ENCODE results near the gene GP1BA.
A peak's percentile ranks its signal among the peaks of the same experiment; 100 is the strongest.

GP1BA gene

DNA sequence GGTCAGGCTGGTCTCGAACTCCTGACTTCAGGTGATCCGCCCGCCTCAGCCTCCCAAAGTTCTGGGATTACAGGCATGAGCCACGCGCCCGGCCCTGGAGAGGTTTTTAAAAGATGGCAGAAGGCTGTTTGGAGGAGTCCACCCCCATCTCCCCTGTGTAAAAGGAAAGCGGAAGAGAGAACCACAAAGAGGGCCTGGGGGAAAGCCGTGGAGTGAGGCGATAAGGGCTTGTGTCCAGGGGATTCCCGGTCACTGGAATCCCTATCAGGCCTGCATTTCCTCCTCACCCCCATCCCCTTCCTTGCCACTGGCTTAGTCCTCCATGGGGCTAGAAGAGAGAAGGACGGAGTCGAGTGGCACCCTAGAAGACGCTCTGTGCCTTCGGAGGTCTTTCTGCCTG, at the start of gene GP1BA:
TSS of gene GP1BA (plus strand) at position 315 of the 400 bp plus-strand sequence. CDS start 328 bp downstream, outside the sequence.
- no peak for DNase-seq (ENCODE audit: low read depth in 2 of 2)

- DNase-seq (ENCODE audit: low read depth in 2 of 2), result no peak
These were observed 47.6 kb upstream of the GP1BA start for GRCh38 chr17:4884489-4884888.

DNA sequence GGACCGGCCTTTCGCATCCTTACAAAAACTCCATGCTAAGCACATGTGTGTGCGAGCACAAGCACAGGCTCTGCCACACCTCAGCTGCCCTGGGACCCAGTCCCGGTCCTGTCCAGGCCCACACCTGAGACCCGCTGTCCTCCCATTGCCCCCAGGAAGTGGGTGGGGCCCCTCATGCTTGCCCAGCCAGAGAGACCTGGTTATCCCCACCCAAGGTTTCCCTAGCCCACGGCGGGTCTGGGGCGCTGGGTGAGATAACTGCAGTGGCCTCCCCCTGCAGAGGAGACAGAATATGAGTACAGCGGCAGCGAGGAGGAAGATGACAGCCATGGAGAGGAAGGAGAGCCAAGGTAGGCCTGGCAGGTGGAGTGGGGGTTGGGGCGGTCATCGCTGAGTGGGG, 45.2 kb upstream of the GP1BA start:
- DNase-seq (ENCODE audit: low read depth in 2 of 2), result no peak

DNA sequence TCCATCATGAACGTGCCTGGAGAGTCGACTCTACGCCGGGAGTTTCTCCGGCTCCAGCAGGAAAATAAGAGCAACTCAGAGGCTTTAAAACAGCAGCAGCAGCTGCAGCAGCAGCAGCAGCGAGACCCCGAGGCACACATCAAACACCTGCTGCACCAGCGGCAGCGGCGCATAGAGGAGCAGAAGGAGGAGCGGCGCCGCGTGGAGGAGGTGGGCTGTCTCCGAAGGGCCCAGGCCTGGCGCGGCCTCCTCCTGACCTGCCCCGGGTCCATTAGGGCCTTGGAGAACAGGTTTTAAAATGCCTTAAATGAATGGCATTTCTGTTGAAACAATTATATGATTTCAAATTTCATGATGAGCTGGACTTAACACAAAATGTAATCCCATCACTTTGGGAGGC, 44.5 kb upstream of the GP1BA start:
- DNase-seq (ENCODE audit: low read depth in 2 of 2), result no peak

GRCh38 chr17:4891411-4892410, 40.4 kb upstream of the GP1BA start:
- DNase-seq (ENCODE audit: low read depth in 2 of 2), result no peak

DNA sequence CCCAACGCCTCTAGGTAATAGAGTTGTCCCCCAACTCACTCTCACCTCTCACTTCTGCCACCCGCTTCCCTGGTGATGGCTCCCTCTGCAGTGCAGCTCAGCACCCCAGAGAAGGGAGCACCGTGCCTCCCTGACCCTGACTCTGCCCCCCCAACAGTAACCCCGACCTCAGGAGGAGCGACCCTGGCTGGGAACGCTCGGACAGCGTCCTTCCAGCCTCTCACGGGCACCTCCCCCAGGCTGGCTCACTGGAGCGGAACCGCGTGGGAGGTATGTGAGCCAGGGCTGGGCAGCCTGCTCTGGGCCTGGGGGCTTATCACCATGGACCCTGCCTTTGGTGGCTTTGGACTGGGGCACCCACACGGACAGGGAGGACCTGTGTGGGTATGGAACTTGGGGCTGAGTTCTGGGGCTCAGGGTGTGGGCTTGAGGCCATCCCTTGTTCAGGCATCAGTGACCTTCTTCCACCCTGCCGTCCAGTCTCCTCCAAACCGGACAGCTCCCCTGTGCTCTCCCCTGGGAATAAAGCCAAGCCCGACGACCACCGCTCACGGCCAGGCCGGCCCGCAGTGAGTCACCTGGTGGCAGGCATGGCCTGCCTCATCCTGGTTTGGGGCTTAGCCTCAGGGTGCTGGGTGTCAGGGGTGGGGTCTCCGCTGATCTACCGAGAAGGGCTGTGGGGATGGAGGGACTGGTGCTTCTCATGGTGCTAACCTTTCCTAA, 39.4 kb upstream of the GP1BA start:
- DNase-seq (ENCODE audit: low read depth in 2 of 2), result no peak

GRCh38 chr17:4893272-4893671, 38.8 kb upstream of the GP1BA start:
- no peak for DNase-seq (ENCODE audit: low read depth in 2 of 2)

- DNase-seq (ENCODE audit: low read depth in 2 of 2), result no peak
These were observed 38.1 kb upstream of the GP1BA start for GRCh38 chr17:4893721-4894560.

GRCh38 chr17:4895121-4895520, 37.0 kb upstream of the GP1BA start:
- DNase-seq (ENCODE audit: low read depth in 2 of 2), result no peak

DNA sequence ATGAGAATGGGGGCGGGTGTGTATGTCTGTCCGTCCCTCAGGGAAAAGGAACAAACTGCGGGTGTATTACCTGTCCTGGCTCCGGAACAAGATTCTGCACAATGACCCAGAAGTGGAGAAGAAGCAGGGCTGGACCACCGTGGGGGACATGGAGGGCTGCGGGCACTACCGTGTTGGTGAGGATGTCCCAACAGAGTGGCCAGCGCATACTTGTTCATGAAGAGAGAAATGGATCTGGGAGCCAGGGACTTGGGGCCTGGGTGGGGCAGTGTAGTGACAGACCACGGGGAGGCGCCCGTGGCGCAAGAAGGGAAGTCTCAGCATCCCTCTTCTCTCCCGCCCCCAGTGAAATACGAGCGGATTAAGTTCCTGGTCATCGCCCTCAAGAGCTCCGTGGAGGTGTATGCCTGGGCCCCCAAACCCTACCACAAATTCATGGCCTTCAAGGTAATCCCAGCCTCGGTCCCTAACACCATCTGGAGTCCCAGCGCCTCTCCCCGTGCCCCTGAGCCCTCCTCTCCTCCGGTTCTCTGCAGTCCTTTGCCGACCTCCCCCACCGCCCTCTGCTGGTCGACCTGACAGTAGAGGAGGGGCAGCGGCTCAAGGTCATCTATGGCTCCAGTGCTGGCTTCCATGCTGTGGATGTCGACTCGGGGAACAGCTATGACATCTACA, 36.3 kb upstream of the GP1BA start:
- no peak for DNase-seq (ENCODE audit: low read depth in 2 of 2)

GRCh38 chr17:4896332-4897197, 35.5 kb upstream of the GP1BA start:
- DNase-seq (ENCODE audit: low read depth in 2 of 2), result no peak

GRCh38 chr17:4897198-4897687, 34.8 kb upstream of the GP1BA start:
- no peak for DNase-seq (ENCODE audit: low read depth in 2 of 2)

DNA sequence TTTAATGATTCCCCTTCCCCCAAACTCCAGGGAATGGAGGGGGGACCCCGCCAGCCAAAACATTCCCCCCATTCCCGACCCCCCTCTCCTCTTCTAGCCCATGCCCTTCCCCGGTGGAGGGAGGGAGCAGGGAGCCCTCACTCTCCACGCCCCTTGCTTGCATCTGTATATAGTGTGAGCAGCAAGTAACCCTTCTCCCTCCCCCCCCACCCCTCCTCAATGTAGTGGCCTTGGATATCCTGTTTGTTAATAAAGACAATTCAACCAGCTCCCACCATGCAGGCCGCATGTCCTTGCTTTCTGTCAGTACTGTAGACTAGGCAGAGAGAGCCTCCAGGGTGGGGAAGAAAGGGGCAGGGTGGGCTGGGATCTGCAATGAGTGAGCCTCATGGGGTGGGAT, 34.3 kb upstream of the GP1BA start:
- no peak for DNase-seq (ENCODE audit: low read depth in 2 of 2)

DNA sequence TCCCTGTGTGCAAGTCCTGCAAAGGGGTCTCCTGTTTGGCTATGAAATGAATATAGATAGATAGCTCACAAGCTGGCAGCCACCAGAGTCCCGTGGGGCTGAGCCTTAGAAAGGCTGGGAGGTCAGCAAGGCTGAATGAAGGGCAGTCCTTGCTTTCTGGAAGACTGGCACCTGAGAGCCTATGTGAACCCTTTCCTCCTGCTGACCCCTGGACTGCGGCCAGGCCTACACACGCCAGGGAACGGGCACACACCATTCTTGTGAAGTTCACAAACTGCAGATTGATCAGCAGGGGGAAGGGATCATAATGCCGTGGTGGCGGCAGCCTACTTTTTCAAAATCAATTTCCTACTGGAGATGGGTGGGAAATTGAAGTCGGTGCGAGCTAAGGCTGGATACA, 33.7 kb upstream of the GP1BA start:
- no peak for DNase-seq (ENCODE audit: low read depth in 2 of 2)

DNA sequence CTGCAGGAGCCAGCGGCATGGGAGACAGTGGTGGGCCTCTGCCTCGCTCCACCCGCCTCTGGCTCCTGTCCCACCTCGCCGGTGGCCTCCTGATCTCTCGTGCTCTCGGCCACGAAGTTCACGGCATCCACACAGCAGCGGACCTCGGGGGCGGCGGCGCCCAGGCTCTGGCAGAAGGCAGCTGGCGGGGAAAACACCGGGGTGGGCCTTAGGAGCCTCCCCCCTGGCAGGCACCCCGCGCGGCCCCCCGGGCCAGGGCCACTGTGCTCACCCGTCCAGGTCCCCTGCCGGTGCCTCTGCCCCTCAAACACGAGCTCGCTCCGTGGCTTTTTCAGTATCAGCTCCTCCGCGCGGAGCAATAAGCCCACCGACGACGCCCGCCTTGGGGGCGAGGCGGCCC, 33.1 kb upstream of the GP1BA start:
- no peak for DNase-seq (ENCODE audit: low read depth in 2 of 2)

- DNase-seq (ENCODE audit: low read depth in 2 of 2), result peak; percentile 89 to 96
These were observed 32.5 kb upstream of the GP1BA start, which contains the start of gene C17orf107 for GRCh38 chr17:4899341-4900230. Gene C17orf107 (plus strand): TSS chr17:4899536. CDS start chr17:4899763, 227 bp downstream.

DNA sequence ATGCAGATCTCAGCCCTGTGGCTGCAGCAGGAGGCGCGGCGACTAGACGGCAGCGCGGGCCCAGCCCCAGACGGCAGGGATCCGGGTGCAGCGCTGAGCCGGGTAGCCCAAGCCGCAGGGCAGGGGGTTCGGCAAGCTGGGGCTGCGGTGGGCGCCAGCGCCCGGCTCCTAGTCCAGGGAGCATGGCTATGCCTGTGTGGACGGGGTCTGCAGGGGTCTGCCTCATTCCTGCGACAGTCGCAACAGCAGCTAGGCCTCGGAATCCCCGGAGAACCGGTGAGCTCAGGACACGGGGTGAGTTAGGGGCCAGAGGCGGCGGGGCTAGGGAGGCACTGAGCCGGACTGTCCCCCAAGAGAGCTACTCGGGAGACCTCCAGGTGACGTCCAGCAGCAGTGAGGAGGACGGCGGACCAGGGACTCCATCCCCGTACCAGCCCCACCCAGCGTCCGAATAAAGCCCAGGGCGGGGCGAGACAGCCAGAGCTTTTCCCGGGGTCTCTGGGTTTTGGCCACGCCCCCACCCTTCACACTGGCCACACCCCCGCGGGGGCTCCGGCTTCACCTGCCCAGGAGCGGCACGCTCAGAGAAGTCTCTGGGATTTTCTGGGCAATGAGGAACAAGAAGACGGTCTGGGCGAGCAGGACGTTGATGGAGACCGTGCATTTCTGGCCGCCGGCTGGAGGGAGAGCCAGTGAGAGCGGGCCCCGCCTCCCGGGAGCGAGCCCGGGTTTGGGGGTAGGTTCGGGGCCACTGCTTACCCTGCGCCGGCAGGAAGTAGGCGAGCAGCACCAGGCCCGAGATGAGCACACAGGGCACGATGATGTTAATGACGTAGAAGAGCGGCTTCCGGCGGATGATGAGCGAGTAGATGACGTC, 31.6 kb upstream of the GP1BA start:
- DNase-seq (ENCODE audit: low read depth in 2 of 2), result no peak

DNA sequence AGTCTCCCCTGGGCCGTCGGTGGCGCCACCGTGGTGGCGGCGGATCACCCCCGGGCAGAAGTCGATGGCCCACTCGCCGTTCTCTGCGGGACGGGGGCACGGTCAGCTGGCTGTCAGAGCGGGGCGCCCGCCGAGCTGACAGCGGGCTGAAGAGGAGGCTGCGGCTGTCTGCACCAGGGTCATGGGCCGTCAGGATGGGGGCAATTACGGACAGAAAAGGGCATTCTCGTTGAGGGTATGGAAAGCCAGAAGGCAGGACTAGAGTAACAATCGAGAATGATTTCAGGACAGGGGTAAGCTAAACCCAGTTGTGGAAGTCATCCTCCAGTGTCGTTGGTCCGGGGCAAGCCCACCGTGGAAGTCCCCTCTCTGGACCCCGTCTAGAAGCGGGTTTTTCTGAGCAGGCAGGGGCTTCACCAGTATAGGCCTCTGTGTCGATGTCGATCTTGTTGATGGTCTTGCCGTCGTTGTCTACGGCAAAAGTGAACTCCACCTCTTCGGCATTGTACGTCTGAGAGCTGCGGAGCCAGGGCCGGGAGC, 30.9 kb upstream of the GP1BA start:
- no peak for DNase-seq (ENCODE audit: low read depth in 2 of 2)

All from stimulated activated CD4-positive, alpha-beta T cell treated with anti-CD3 and anti-CD28 coated beads, Interleukin-15, amount 100 ng/mL, for 48 hours (primary cell).